Common myeloid progenitor, CD34-positive (primary cell): ENCODE measurements around the gene PTF1A.

Experiments used
- CTCF ChIA-PET: fragments of 350-600 bp; sonication (Branson Sonifier 250); formaldehyde crosslinking; loops from one replicate; lab custom pipeline; 2021; ENCODE audit warnings: antibody characterized with exemption; lab: Charles Lee
- POLR2A ChIA-PET: fragments of 350-600 bp; sonication (Branson Sonifier 250); formaldehyde crosslinking; loops from one replicate; lab custom pipeline; 2021; ENCODE audit warnings: antibody characterized with exemption; lab: Charles Lee
- DNase-seq, 3 donors: peaks; one replicate each; pipeline versions ENCODE4 v3.0.0 to v3.0.0-alpha.2; 2013
- H3K27ac ChIP-seq, 2 experiments: 1 replicate in 1 of 2; 2 replicates in 1 of 2; pipeline ENCODE4 v1.7.0; 2013; ENCODE audit warnings: inconsistent platforms in 2 of 2, low read length in 2 of 2, mild to moderate bottlenecking in 2 of 2, low read depth in 1 of 2, moderate library complexity in 1 of 2; ENCODE audit not compliant: severe bottlenecking in 2 of 2, insufficient read depth in 1 of 2, poor library complexity in 1 of 2
- H3K27me3 ChIP-seq, 5 experiments: replicated peaks in 2 of 5; 1 replicate in 3 of 5; 2 replicates in 2 of 5; pipeline versions ENCODE4 v1.6.1 to v1.7.0; 2013; ENCODE audit warnings: low read length in 4 of 5, mild to moderate bottlenecking in 2 of 5, moderate library complexity in 2 of 5, inconsistent platforms in 1 of 5; ENCODE audit not compliant: insufficient read depth in 5 of 5, control insufficient read depth in 4 of 5
- H3K36me3 ChIP-seq, 4 experiments: 1 replicate in 2 of 4; 2 replicates in 2 of 4; pipeline versions ENCODE4 v1.6.1 to v1.7.0; 2013; ENCODE audit warnings: low read length in 3 of 4, control low read depth in 1 of 4, mild to moderate bottlenecking in 1 of 4; ENCODE audit not compliant: control insufficient read depth in 4 of 4, insufficient read depth in 4 of 4
- H3K4me1 ChIP-seq, 4 experiments: 1 replicate in 3 of 4; 2 replicates in 1 of 4; pipeline versions ENCODE4 v1.6.1 to v1.7.1; 2013; ENCODE audit warnings: low read length in 3 of 4, mild to moderate bottlenecking in 3 of 4, control low read depth in 1 of 4, inconsistent platforms in 1 of 4, moderate library complexity in 1 of 4; ENCODE audit not compliant: control insufficient read depth in 4 of 4, insufficient read depth in 4 of 4; ENCODE audit errors: control extremely low read depth in 1 of 4
- H3K4me3 ChIP-seq, 7 experiments: 1 replicate in 4 of 7; 2 replicates in 3 of 7; pipeline versions ENCODE4 v1.5.1 to v1.7.0; 2013; ENCODE audit warnings: mild to moderate bottlenecking in 7 of 7, low read length in 6 of 7, moderate library complexity in 6 of 7, inconsistent platforms in 2 of 7, low read depth in 2 of 7, control low read depth in 1 of 7; ENCODE audit not compliant: insufficient read depth in 4 of 7, control insufficient read depth in 1 of 7; ENCODE audit errors: extremely low read depth in 1 of 7
- H3K9me3 ChIP-seq, 5 experiments: 1 replicate in 4 of 5; 2 replicates in 1 of 5; pipeline versions ENCODE4 v1.6.1 to v1.7.1; 2013; ENCODE audit warnings: low read length in 4 of 5, mild to moderate bottlenecking in 2 of 5, inconsistent platforms in 1 of 5, low read depth in 1 of 5, moderate library complexity in 1 of 5; ENCODE audit not compliant: control insufficient read depth in 4 of 5, insufficient read depth in 2 of 5; ENCODE audit errors: control extremely low read depth in 1 of 5
- WGBS: methylation state at CpG from one replicate; pipeline ENCODE4 v1.1.5; 2013; ENCODE audit not compliant: insufficient coverage; 5-methylcytosine and 5-hydroxymethylcytosine counted together

PTF1A gene

GRCh38 chr10:23194966-23195845 is 3.1 kb downstream of the PTF1A start:
- Histone ChIP-seq H3K4me3 (peak overlapping the region in 1 of 7 experiments; percentile 11), H3K27me3 (peaks cover 17 to 98% (median 75%) of the 10 kb centered on the region in 5 experiments), H3K9me3 (no peaks in the 10 kb centered on the region), H3K4me1 (peaks cover 0 to 27% (median 13%) of the 10 kb centered on the region in 4 experiments), H3K36me3 (no peaks in the 10 kb centered on the region), H3K27ac (no peak overlapping the region)
- ChIA-PET POLR2A (no interaction called here), CTCF (no interaction called here)
- no peak for DNase-seq
- 6% methylated on average over 61 of the region's 70 CpGs for WGBS

GRCh38 chr10:23195846-23196600 is 3.9 kb downstream of the PTF1A start:
- Histone ChIP-seq H3K4me1 (peaks cover 0 to 27% (median 13%) of the 10 kb centered on the region in 4 experiments), H3K36me3 (no peaks in the 10 kb centered on the region), H3K27me3 (peaks cover 24 to 98% (median 77%) of the 10 kb centered on the region in 5 experiments), H3K4me3 (no peak overlapping the region), H3K9me3 (no peaks in the 10 kb centered on the region), H3K27ac (no peak overlapping the region)
- 8% methylated on average over 12 of the region's 13 CpGs for WGBS
- CTCF ChIA-PET, result no interaction called here
- DNase-seq, result no peak
- POLR2A ChIA-PET, result no interaction called here

GRCh38 chr10:23196915-23197314 is 4.8 kb downstream of the PTF1A start:
- ChIA-PET CTCF (no interaction called here), POLR2A (no interaction called here)
- no peaks in the 10 kb centered on the region for H3K36me3 ChIP-seq
- 20% methylated on average over 1 of the region's 3 CpGs for WGBS
- H3K4me1 ChIP-seq, result peaks cover 0 to 21% (median 11%) of the 10 kb centered on the region in 4 experiments
- H3K27me3 ChIP-seq, result peaks cover 25 to 98% (median 77%) of the 10 kb centered on the region in 5 experiments
- no peaks in the 10 kb centered on the region for H3K9me3 ChIP-seq
- DNase-seq, result no peak
- no peak overlapping the region for H3K27ac ChIP-seq
- H3K4me3 ChIP-seq, result no peak overlapping the region

- peaks cover 28 to 99% (median 79%) of the 10 kb centered on the region in 5 experiments for H3K27me3 ChIP-seq
- POLR2A ChIA-PET, result no interaction called here
- CTCF ChIA-PET, result no interaction called here
Measured at GRCh38 chr10:23197416-23197861, 5.3 kb downstream of the PTF1A start.

GRCh38 chr10:23198610-23198939 is 6.5 kb downstream of the PTF1A start:
- ChIA-PET CTCF (interaction anchor here (2.1 kb wide), 1 partner anchor 41 kb away, joined by 5 read pairs; no protein-coding TSS in a partner anchor), POLR2A (no interaction called here)
- DNase-seq, result no peak
- no peaks in the 10 kb centered on the region for H3K9me3 ChIP-seq
- WGBS, result 0% methylated on average over 13 of the region's 13 CpGs
- no peaks in the 10 kb centered on the region for H3K36me3 ChIP-seq
- no peak overlapping the region for H3K27ac ChIP-seq
- H3K4me3 ChIP-seq, result no peak overlapping the region
- H3K27me3 ChIP-seq, result peaks cover 38 to 99% (median 84%) of the 10 kb centered on the region in 5 experiments
- H3K4me1 ChIP-seq, result peaks cover 0 to 7% (median 3%) of the 10 kb centered on the region in 4 experiments

More at GRCh38 chr10:23197416-23197861, 5.3 kb downstream of the PTF1A start:
- Histone ChIP-seq H3K4me3 (no peak overlapping the region), H3K27ac (no peak overlapping the region), H3K36me3 (no peaks in the 10 kb centered on the region), H3K4me1 (peaks cover 0 to 17% (median 8%) of the 10 kb centered on the region in 4 experiments), H3K9me3 (no peaks in the 10 kb centered on the region)
- WGBS, result 10% methylated on average over 12 of the region's 12 CpGs
- DNase-seq, result no peak

GRCh38 chr10:23198940-23199767 is 7.0 kb downstream of the PTF1A start:
- POLR2A ChIA-PET, result no interaction called here
- peaks cover 41 to 100% (median 85%) of the 10 kb centered on the region in 5 experiments for H3K27me3 ChIP-seq
- no peak overlapping the region for H3K27ac ChIP-seq
- no peak overlapping the region for H3K4me3 ChIP-seq
- no peak for DNase-seq
- peaks cover 0 to 7% (median 3%) of the 10 kb centered on the region in 4 experiments for H3K4me1 ChIP-seq
- H3K9me3 ChIP-seq, result no peaks in the 10 kb centered on the region
- WGBS, result 2% methylated on average over 57 of the region's 60 CpGs
- CTCF ChIA-PET, result interaction anchor here (2.1 kb wide), 1 partner anchor 41 kb away, joined by 5 read pairs; no protein-coding TSS in a partner anchor
- H3K36me3 ChIP-seq, result no peaks in the 10 kb centered on the region
